Peyer's patch (tissue), 4 donors: ENCODE results near the gene RPS8. TPM values are rescaled to one million over a fixed set of nuclear protein-coding genes. Genes with fewer than 3 reads are reported as not detected.

ENCODE experiments used
- DNase-seq, 3 donors: peaks; one replicate each; pipeline ENCODE4 v3.0.0-alpha.2; 2017 to 2019
- H3K27ac ChIP-seq, 4 donors: fragments of 200-600 bp; sonication (generic); one replicate each; pipeline ENCODE4 v1.5.1; 2016 to 2019
- H3K27me3 ChIP-seq, 2 donors: fragments of 200-600 bp; sonication (generic); one replicate each; pipeline ENCODE4 v1.5.1; 2019
- H3K36me3 ChIP-seq, 3 donors: fragments of 200-600 bp; sonication (generic); one replicate each; pipeline ENCODE4 v1.5.1; 2016 to 2019
- H3K4me1 ChIP-seq, 4 donors: fragments of 200-600 bp; sonication (generic); one replicate each; pipeline ENCODE4 v1.5.1; 2016 to 2019
- H3K4me3 ChIP-seq, 4 donors: fragments of 200-600 bp; sonication (generic); 1 replicate in 3 of 4; 2 replicates in 1 of 4; pipeline ENCODE4 v1.5.1; 2016 to 2019; ENCODE audit warnings: mild to moderate bottlenecking in 1 of 4
- H3K9me3 ChIP-seq, 4 donors: fragments of 200-600 bp; sonication (generic); one replicate each; pipeline ENCODE4 v1.5.1; 2016 to 2019; ENCODE audit warnings: mild to moderate bottlenecking in 1 of 4
- POLR2A ChIP-seq, 2 donors: fragments of 450-650 bp; IDR thresholded peaks; one replicate each; pipeline ENCODE4 v1.5.1; 2017; ENCODE audit warnings: antibody characterized with exemption in 2 of 2, mild to moderate bottlenecking in 2 of 2, moderate library complexity in 2 of 2
- total RNA-seq, 4 donors: library from RNA; depleted of rRNA; stranded (reverse); fragments of >200 nt; gene quantifications; one replicate each; pipeline ENCODE4 v1.1.0, GENCODE V29; 2016
- TF ChIP-seq, protein P1 (sequence below), 6 experiments: fragments of 450-650 bp in 4 of 6; fragments of 200-600 bp in 2 of 6; sonication (generic) in 1 of 6; IDR thresholded peaks; one replicate each; pipeline ENCODE4 v1.5.1; 2017 to 2019; ENCODE audit warnings: antibody characterized with exemption in 6 of 6, mild to moderate bottlenecking in 3 of 6, moderate library complexity in 1 of 6

Gene RPS8
- total RNA-seq, 4 donors from 2014 or later, result 456 to 1,875 (median 819) TPM

DNA sequence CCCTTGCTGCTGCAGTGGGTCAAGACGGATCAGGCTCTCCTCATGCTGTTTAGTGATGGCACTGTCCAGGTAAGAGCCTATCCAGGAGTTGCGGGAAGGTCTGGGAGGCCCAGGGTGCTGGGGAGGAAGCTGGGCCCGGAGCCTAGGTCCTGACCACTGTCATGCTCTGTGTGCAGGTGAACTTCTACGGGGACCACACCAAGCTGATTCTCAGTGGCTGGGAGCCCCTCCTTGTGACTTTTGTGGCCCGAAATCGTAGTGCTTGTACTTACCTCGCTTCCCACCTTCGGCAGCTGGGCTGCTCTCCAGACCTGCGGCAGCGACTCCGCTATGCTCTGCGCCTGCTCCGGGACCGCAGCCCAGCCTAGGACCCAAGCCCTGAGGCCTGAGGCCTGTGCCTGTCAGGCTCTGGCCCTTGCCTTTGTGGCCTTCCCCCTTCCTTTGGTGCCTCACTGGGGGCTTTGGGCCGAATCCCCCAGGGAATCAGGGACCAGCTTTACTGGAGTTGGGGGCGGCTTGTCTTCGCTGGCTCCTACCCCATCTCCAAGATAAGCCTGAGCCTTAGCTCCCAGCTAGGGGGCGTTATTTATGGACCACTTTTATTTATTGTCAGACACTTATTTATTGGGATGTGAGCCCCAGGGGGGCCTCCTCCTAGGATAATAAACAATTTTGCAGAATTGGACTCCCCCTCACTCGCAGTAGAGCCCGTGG lies 30.1 kb downstream of the RPS8 start:
- H3K27ac ChIP-seq, result peak overlapping the region; percentile 21 to 98 (median 96)
- H3K27me3 ChIP-seq, result no peaks in the 10 kb centered on the region
- no peaks in the 10 kb centered on the region for H3K9me3 ChIP-seq
- peaks cover 13 to 65% (median 52%) of the 10 kb centered on the region in 4 donors for H3K4me1 ChIP-seq
- DNase-seq, result peak in 2 of 3 donors; percentile 45 to 46
- no peak for TF ChIP-seq POLR2A (IDR thresholded peaks at IDR 0.05)
- TF ChIP-seq, protein P1, sequence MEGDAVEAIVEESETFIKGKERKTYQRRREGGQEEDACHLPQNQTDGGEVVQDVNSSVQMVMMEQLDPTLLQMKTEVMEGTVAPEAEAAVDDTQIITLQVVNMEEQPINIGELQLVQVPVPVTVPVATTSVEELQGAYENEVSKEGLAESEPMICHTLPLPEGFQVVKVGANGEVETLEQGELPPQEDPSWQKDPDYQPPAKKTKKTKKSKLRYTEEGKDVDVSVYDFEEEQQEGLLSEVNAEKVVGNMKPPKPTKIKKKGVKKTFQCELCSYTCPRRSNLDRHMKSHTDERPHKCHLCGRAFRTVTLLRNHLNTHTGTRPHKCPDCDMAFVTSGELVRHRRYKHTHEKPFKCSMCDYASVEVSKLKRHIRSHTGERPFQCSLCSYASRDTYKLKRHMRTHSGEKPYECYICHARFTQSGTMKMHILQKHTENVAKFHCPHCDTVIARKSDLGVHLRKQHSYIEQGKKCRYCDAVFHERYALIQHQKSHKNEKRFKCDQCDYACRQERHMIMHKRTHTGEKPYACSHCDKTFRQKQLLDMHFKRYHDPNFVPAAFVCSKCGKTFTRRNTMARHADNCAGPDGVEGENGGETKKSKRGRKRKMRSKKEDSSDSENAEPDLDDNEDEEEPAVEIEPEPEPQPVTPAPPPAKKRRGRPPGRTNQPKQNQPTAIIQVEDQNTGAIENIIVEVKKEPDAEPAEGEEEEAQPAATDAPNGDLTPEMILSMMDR (IDR thresholded peaks at IDR 0.05), result no peak
- H3K36me3 ChIP-seq, result peaks cover 0 to 34% (median 0%) of the 10 kb centered on the region in 3 donors
- H3K4me3 ChIP-seq, result no peak overlapping the region

DNA sequence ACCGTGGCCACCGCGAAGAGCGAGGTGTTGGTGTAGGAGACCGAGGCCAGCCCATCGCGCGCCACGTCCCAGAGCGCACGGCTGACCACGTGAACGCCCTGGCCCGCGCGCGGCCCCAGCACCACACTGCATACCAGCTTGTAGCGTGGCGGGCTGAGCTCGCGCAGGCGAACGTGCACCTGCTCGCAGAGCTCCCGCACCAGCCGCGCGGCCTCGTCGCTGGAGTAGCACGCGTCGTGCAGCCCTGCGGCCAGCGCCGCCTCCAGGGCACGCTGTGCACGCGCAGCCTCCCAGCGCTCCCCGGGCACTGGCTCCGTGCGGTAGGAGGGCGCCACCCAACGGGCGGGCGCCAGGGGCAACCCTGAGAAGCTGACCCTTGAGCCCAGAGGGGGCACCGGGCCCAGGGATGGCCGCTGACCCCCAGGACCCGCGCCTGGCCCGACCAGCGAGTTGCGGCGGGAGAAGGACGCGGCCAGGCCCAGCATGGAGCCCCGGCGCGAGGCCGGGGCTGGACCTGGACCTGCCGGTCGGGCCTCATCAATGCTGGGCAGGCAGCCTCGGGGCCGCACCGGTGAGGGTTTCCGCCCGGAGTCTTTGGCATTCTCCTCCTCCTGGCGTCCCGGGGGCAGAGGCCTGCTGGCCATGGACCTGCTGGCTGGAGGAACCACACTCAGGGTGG lies 30.8 kb downstream of the RPS8 start:
- Histone ChIP-seq H3K36me3 (peaks cover 0 to 34% (median 0%) of the 10 kb centered on the region in 3 donors), H3K9me3 (no peaks in the 10 kb centered on the region), H3K27me3 (no peaks in the 10 kb centered on the region), H3K27ac (peak overlapping the region; percentile 94 to 98 (median 96)), H3K4me1 (peaks cover 13 to 69% (median 58%) of the 10 kb centered on the region in 4 donors), H3K4me3 (no peak overlapping the region)
- TF ChIP-seq, protein P1 (IDR thresholded peaks at IDR 0.05), result no peak
- no peak for TF ChIP-seq POLR2A (IDR thresholded peaks at IDR 0.05)
- peak in 2 of 3 donors; percentile 47 to 49 for DNase-seq

DNA sequence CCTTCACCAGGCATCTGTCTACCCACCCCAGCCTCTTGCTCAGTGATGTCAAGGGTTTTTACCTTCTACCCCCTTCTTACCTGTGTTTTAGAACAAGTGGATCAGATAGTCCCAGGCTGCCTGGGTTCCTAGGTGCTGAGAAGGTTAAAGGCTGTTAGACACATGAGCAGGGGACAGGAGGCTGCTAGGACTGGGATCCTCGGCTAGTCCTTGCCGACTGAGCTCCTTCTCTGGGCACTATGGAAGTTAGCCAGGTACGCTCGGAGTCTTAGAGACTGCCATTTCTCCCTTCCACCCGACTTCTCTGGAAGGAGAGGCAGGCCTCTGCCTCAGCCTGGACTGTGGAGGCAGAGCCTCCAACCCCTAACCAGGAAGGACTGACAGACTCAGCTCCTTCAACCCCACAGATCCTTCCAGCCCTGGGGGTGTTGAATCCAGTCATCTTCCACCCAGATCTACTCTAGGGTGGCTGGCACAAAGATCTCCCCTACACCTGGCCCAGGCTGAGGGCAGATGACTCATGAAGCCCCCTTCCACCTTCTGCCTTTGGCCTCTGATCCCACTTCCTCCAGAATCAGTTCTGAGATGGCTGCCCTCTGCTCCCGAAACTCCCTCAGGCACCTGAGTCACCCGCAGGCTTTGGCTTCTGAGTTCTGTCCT lies 31.5 kb downstream of the RPS8 start, which contains the start of gene DYNLT4:
DYNLT4 (minus strand) TSS at position 648 of the 660 bp plus-strand sequence. CDS start 683 bp downstream, outside the sequence.
- Histone ChIP-seq H3K36me3 (peaks cover 0 to 34% (median 0%) of the 10 kb centered on the region in 3 donors), H3K27ac (peak within 1 kb of the TSS; percentile 94 to 98 (median 96)), H3K9me3 (no peaks in the 10 kb centered on the region), H3K4me1 (peaks cover 13 to 62% (median 58%) of the 10 kb centered on the region in 4 donors), H3K27me3 (no peaks in the 10 kb centered on the region), H3K4me3 (peak within 1 kb of the TSS in 2 of 4 donors; percentile 15 to 30)
- TF ChIP-seq, protein P1 (IDR thresholded peaks at IDR 0.05), result no peak
- TF ChIP-seq POLR2A (IDR thresholded peaks at IDR 0.05), result no peak
- DNase-seq, result peak in 1 of 3 donors; percentile 46

DNA sequence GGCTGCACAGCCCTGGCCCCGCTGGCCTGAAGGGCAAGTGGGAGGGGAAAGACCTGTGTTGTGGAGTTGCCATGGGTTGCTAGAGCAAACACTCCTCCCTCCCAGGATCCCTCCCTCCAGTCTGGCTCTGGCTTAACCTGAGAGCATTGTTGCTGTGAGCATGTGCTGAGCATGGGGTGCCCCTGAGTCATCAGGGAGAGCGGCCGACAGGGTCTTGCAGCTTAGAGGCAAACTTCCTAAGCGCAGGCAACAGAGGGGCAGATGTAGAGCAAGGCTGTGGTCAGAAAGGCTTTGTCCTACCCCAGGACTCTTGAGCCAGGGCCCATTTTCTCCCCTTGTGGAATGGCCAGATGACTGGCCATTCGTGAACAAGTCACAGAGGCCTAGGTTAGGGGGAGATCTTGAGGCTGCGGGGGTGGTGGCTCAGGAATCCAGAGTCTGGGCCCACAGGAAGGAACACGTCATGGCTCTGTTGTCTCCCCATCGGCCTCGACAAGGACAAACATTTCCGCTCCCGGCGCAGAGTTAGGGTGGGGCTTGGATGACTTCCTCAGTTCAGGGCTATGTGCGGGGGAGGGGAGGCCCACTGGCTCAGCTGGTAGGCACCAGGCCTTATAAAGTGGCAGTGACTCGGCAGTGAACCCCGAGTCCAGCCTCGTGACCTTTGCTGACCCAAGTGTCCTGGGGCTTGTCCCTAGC lies 32.2 kb downstream of the RPS8 start:
- Histone ChIP-seq H3K36me3 (peaks cover 0 to 34% (median 0%) of the 10 kb centered on the region in 3 donors), H3K4me1 (peaks cover 13 to 58% (median 54%) of the 10 kb centered on the region in 4 donors), H3K4me3 (peak overlapping the region in 1 of 4 donors; percentile 15), H3K27ac (peak overlapping the region; percentile 94 to 98 (median 96)), H3K27me3 (no peaks in the 10 kb centered on the region), H3K9me3 (no peaks in the 10 kb centered on the region)
- TF ChIP-seq POLR2A (IDR thresholded peaks at IDR 0.05), result no peak
- TF ChIP-seq, protein P1 (IDR thresholded peaks at IDR 0.05), result no peak
- DNase-seq, result peak; percentile 95 to 99 (median 99)
